Umbilical cord (tissue), 2 donors: ENCODE data around the gene TYW5. TPM values are rescaled to one million over a fixed set of nuclear protein-coding genes. Genes with fewer than 3 reads are reported as not detected.
A peak's percentile ranks its signal among the peaks of the same experiment; 100 is the strongest.
"Not testable (repeated sequence)": the region's sequence is repeated elsewhere in the genome, so short reads cannot be mapped to it uniquely, and the experiment has no call there.

Source experiments
- DNase-seq: peaks from one replicate; pipeline ENCODE4 v3.0.0-alpha.2; 2015; ENCODE audit warnings: low spot score
- total RNA-seq: library from RNA; depleted of rRNA; stranded (reverse); fragments of >200 nt; gene quantifications from one replicate; pipeline ENCODE4 v1.2.3, GENCODE V29; 2014; ENCODE audit warnings: low replicate concordance; ENCODE audit not compliant: insufficient read depth

TYW5 gene
- total RNA-seq, 1 donor from 2014 or later: 11.1 TPM

GRCh38 chr2:199922856-199923255 lies 32.4 kb downstream of the TYW5 start:
- no peak for DNase-seq

GRCh38 chr2:199916980-199917379 lies 38.3 kb downstream of the TYW5 start:
- no peak for DNase-seq

DNA sequence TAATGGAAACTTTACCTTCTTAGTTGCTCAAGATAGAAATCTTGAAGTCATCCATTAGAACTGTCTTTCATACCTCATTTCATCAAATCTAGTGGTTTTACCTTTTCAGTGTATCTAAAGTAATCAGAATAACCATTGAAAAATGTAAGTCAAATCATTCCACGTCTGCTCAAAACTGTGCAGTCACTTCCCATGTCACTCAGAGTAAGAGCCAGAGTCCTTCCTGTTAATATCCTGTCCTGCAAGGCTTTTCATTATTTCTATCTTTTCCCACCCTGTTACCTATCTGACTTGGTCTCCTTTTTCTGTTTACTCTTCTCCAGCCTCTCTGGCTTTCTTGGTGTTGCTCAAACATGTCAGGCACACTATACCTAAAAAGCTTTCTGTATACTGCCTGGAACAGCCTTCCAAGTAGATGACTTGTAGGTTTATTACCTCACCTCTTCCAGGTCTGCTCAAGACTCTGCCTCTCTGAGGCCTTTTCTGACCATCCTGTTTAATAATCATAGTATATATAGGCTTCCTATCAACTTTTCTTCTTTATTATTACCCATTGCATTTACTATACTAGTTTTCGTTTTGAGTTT lies 40.8 kb downstream of the TYW5 start:
- DNase-seq: no peak

DNA sequence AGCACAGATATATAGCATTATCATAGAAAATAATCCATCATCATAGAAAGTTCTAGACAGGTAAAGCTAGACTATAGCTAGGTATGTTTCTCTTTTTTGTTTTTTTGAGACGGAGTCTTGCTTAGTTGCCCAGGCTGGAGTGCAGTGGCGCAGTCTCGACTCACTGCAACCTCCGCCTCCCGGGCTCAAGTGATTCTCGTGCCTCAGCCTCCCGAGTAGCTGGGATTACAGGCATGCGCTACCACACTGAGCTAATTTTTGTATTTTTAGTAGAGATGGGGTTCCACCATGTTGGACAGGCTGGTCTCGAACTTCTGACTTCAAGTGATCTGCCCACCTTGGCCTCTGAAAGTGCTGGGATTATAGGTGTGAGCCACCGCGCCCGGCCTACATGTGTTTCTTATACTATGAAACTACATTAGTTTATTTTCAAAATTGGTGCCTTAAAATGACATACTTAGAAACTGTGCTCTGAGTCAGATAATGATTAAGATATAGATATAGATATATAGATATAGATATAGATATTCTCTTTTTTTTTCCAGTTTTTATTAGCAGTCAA lies 42.7 kb downstream of the TYW5 start:
- DNase-seq: not testable (repeated sequence)

GRCh38 chr2:199911877-199912161 lies 43.5 kb downstream of the TYW5 start:
- no peak for DNase-seq

DNA sequence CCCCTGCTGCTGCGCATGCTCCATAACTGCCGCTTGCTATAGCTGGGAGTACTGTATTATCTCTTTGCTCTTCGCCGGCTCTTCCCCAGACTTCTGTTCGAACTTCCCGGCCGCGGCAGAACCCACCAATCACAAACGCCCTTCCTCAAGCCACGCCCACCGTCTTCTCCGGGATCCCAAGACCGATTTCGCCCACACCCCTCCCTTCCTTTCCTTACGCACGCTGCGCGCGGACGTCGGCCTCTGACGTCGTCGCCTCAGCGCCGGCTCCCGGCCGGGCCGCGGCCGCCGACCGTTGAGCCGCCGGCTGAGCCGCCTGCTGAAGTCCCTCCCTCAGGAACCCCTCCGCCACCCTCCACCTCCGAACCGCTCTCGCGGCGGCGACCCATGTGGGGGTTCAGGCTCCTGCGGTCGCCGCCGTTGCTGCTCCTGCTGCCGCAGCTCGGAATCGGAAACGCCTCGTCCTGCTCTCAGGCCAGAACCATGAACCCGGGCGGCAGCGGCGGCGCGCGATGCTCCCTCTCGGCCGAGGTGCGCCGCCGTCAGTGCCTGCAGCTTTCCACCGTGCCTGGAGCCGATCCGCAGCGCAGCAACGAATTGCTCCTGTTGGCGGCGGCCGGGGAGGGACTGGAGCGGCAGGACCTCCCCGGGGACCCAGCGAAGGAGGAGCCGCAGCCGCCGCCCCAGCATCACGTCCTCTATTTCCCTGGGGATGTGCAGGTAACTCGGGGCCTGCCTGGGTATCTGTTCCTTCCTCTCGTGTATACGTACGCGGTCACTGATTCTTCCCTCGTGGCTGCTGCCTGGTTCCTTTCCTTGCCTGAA lies 44.0 kb downstream of the TYW5 start, which contains the start of gene C2orf69:
C2orf69 (plus strand) TSS at position 242 of the 825 bp plus-strand sequence; CDS start at position 388, 146 bp downstream.
- DNase-seq: peak; percentile 98

- no peak for DNase-seq
These were observed 44.8 kb downstream of the TYW5 start for GRCh38 chr2:199910338-199911051.

DNA sequence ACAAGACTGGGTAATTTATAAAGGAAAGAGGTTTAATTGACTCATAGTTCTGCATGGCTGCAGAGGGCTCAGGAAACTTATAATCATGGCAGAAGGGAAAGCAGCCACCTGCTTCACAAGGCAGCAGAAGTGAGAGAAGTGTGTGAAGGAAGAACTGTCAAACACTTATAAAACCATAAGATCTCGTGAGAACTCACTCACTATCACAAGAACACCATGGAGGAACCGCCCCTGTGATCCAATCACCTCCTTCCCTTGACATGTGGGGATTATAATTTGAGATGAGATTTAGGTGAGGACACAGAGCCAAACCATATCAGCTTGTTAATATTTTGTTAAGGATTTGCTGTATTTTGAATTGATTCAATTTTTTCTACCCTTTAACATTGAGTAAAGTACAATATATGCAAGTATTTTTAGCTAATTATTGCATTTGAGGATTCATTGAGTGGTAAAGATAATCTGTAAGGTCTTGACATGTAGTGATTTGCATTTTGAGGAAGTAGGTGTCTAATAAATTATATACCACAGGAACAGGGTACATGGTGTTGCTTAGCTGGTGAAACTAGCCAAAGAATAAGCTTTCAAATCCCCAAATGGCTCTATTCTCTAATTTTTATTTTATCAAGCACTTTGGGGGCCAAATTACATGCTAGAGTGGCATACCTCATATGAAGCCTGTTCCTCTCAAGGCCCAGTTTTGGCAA lies 48.1 kb downstream of the TYW5 start:
- no peak for DNase-seq

GRCh38 chr2:199903111-199903510 lies 52.2 kb downstream of the TYW5 start:
- no peak for DNase-seq

DNA sequence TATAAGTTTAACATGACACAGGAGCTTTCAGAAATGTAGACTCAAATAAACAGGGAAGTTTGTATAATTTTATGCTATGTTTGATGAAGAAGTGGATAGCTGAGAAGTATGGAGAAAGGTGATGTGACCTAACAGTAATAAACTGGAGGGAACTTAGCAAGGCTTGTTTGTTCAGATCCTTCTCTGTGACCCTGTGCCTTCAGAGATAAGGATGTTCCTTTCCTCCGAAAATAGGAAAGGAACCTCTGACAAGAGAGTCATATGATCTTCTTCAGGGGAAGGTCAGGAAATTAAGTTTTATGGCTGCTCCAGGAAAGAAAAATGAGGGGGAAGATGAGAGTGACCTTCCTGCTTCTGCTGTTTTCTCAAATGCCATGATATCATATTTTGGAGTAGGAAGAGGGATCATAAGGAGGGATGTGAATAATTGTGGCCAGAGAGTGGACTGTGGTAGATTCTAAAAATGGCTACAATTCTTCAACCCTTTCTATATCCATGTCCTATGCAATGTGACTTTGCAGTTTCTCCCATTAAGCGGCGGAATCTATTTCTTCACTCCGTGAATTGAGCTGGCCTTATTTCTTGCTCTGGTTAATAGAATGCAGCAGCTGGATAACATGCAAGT lies 52.7 kb downstream of the TYW5 start:
- DNase-seq: no peak

DNA sequence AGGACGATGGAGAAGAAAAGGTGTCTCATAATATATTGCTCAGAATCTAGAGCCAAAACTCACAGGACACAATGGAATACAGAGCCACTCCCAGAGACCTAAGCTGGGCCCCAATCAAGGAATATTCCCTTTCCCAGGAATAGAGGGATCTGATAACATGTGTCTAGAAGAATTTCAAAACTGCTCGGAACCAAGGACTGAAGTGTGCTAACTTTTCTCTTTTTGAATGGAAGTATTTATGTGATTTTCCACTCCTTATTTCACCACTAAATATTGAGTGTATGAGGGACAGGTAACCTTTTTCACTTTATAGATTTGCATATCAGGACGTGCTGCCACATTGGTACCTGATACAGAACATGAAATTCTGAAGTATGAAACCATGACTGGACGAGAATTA lies 53.3 kb downstream of the TYW5 start:
- DNase-seq: no peak

- no peak for DNase-seq
These were observed 58.7 kb downstream of the TYW5 start for GRCh38 chr2:199896617-199897016.

- DNase-seq: no peak
These were observed 59.9 kb downstream of the TYW5 start for GRCh38 chr2:199895406-199895805.

GRCh38 chr2:199883474-199884212 lies 71.6 kb downstream of the TYW5 start:
- DNase-seq: no peak

GRCh38 chr2:199882667-199883066 lies 72.6 kb downstream of the TYW5 start:
- DNase-seq: peak; percentile 8

Other genes starting within 250 kb of the TYW5 start
- gene FTCDNL1, start 104.3 kb downstream of the TYW5 start, total RNA-seq: 0.96 TPM
- gene C2orf69, start 44.2 kb downstream of the TYW5 start, total RNA-seq: 18.3 TPM
- gene MAIP1, start 91 bp upstream of the TYW5 start, total RNA-seq: 12.8 TPM